Fibroblast of peridontal ligament (primary cell): ENCODE data around the gene KIF5A.
"Not testable (repeated sequence)": the region's sequence is repeated elsewhere in the genome, so short reads cannot be mapped to it uniquely, and the experiment has no call there.

ENCODE experiments used
- DNase-seq: peaks from one replicate; pipeline ENCODE4 v3.0.0-alpha.2; 2010; ENCODE audit errors: extremely low read depth

Gene KIF5A

DNA sequence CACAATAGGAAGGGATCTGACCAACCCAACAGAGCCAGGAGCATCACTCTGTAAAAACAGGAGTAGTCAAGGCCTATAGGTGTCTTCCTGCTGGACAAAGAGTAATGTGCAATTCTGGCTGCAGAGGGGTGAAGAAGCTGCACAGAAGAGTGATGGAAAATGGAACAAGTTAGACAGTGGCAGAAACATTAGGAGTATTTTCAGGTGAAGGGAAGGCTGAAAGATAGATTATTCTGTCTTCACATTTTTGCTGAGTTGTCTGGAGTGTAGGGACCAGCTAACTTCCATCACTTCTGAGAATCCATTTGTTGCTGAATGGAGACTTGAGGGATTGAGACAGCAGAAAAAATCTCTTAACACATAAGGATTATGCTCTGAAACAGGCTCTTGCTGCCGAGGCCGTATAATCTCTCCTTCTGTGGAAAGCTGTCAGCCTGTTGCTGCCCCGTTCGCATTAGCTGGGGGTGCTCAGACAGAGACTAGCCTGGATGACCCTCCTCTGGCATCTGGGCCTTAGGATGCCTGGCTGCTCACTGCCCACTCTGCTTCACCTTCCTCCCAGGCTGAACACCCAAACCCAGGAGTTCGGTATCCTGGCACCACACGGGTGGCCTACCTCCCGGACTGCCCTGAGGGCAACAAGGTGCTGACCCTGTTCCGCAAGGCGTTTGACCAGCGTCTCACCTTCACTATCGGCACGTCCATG, 58.3 kb downstream of the KIF5A start:
- DNase-seq, result no peak

DNA sequence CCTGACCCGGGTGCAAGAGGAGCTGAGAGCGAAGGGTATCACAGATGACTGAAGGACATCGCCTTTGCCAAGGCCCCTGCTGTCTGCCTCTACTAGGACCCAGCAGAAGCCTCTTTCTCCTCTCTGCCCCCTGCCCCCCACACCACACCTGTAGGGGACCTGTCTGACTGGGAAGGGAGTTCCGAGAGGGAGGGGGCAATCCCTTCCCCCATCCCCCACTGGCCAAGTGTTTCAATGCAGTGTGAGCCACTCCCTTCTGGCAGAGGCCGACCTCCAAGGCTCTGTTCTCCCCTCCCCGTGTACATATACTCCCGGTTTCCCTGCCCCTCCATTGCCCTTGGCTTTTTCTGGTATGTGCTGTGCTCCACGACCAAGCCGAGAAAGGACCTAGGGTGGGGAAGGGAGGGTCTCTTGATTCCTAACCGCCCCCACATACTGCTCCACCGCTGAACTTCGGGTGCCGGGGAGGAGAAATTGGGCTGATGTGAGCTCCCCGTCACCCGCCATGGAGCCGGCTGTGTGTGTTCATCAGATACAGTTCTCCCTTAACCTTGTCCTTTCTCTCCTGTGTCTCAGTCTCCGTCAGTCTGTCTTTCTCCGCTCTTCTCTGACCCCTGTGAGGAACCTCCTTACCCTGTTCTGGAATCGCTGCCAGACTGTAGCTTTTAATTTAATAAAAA, 59.4 kb downstream of the KIF5A start:
- no peak for DNase-seq

DNA sequence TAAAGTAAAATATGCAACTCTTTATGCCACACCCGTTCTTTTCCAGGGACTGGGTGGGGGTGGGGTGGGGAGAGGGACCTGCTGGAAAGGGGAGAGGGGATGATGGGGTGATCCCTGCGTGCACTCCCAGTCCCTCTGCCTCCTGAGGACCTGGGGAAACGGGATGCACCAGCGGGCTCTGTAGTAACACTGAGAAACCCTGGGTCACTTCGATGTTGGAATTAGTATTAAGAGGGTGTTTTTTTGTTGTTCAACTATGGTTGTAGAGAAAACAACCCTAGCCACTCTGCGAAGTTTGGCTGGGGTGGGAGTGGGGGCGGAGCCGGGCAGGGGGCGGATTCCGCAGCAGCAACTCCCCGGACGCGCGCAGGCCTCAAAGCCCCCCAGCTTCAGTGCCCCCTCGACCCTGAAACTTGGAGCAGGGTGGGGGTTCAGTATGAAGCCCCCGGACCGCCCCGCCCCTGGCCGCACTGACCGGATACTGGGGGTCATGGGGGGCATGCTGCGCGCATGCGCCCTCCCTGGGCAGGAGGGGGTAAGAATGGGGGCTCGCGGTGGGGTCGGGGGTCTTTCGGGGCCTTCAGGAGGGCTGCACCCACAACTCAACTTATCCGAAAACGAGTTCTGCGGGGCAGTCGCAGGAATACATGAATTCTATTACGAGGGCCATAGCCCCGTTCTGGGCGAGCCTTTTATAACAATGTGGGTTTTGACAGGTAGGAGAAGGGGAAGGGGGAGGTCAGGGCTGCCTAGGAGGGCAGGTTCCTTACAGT, 60.1 kb downstream of the KIF5A start:
- DNase-seq, result no peak

DNA sequence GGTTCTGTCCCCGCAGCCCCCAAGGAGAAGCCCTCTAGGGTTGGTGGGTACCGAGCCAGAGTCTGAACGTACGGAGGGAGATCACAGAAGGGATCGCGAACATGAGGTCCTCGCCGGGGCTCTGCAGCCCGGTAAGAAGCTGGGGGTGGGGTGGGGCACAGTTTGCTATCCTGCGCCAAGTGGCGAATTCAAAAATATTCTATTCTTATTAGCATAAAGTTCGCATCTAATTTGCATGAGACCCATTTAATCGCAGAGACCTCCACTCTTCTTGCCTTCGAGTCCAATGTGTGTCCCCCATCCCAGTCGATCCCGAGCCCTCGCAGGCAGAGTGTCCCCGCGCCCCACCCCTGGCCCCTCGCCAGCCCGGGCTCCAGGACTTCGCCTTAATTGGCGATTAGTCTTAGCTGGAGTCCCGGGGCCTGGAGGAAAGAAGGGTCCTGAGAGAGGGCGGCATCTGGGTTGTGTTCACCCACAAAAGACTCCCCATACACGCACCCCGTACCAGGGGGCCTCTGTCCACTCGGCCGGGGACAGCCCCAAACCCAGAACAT, 60.8 kb downstream of the KIF5A start:
- no peak for DNase-seq

DNA sequence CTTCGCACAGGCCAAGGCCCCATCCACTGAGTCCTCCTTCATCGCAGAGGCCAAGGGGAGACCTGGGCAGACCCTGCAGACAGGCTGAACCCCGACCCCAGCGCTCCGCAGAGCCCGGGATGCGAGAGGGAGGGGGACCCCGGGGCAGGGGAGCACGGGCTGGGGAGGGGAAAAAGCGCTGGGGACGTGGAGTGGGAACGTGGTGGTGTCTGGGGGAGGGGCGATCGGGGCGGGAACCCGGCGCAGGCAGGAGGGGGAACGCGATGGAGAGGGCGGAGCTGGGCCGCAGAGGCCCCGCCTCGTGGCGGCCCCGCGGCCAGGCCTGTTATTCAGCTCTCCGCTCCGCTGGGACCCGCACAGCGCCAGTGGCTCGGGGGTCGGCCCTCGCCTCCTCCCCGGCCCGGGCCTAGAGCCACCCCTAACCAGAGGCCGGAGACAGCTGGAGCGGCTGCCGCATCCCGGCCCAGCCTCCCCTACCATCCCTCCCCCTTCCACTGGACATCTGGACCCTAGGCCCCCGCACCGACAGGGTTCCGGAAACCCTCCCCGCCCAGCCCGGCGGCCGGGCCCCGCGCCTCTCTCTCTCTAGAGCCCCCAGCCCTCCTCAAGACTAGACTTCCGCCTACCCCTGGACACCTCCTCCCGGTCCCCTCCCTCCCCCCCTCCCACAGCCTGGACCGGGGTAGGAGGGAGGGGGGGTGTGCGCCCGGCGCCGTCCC, 61.4 kb downstream of the KIF5A start, which contains the start of gene ARHGEF25:
Gene ARHGEF25, plus strand, starts transcription at position 328 of the 719 bp plus-strand sequence. CDS start 460 bp downstream, outside the sequence.
- DNase-seq, result peak; percentile 40

DNA sequence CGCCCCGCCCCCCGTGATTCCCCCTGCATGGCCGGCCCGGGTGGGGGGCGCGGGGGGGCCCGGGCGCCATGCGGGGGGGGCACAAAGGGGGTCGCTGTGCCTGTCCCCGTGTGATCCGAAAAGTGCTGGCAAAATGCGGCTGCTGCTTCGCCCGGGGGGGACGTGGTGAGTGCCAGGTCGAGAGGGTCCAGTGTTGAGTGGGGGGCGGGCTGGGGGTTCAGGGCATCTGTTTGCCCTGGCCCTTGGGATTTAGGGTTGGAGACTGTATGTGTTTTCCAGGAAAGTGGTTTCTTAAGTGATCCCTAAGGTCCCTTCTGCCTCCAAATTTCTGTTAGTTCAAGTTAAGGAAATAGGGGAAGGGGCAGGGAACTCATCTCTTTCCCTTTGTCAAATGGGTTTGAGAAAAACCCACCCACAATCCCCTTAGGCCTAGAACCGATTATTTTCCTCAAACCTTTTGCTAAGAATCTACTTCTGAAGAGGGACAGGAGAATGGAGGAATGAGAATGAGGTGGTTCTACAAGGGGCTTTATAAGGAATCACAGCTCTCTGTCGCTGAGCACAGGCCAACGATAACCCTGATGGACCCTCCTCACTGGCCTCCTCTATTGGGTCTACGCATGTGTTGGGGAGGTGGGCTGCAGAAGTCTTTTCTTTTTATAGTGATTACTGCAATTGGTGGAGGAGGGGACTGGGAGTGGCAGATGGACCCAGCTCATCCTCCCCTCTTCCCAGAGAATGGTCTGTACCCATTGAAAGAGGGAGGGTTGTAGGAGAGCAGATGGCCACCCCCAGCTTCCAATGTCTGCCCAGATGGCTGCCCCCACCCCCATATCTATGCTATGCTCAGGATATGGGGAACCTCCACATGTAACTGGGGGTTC, 62.2 kb downstream of the KIF5A start:
- DNase-seq, result no peak

DNA sequence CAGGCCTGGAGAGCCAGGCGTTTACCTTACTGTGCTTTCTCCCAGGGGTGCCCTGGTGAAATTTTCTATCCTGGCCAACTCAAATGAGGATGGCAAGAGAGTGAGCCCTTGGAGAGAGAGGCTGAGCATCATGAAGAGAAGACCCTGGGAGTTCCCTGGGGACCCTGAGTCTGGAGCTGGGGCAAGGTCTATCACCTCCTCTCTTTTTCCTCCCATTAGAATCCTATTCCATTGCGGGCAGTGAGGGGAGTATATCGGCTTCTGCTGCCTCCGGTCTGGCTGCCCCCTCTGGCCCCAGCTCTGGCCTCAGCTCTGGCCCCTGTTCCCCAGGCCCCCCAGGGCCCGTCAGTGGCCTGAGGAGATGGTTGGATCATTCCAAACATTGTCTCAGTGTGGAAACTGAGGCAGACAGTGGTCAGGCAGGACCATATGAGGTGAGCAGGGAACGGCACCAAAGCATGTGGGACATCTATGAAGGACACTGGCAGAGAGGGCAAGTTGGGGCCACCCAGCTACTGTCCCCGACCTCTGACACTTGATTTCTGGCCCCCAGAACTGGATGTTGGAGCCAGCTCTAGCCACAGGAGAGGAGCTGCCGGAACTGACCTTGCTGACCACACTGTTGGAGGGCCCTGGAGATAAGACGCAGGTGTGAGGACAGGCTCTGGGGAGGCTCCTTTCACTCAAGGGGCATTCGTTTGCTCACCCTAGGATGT, 63.0 kb downstream of the KIF5A start:
- no peak for DNase-seq

DNA sequence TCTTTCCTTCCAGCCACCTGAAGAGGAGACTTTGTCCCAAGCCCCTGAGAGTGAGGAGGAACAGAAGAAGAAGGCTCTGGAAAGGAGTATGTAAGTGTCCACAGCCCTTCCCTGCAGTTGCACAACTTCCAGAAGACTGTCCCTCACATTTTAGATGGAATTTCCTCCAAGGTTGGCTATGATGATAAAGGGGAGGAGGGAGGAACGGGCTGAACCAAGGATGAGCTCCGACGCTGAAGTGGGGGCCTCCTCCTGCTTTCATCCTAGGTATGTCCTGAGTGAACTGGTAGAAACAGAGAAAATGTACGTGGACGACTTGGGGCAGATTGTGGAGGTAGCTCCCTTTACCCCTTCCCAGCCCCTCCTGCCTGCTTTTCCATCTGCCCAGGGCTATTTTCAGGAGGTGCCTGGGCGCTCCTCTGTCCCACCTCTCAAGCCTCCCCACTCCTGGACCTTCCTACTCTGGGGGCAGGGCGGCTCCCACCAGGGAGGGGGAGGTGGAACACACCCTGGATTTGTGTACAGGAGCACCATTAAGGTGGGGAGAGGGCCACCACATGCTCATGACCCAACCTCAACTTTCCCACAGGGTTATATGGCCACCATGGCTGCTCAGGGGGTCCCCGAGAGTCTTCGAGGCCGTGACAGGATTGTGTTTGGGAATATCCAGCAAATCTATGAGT, 63.7 kb downstream of the KIF5A start:
- no peak for DNase-seq

DNA sequence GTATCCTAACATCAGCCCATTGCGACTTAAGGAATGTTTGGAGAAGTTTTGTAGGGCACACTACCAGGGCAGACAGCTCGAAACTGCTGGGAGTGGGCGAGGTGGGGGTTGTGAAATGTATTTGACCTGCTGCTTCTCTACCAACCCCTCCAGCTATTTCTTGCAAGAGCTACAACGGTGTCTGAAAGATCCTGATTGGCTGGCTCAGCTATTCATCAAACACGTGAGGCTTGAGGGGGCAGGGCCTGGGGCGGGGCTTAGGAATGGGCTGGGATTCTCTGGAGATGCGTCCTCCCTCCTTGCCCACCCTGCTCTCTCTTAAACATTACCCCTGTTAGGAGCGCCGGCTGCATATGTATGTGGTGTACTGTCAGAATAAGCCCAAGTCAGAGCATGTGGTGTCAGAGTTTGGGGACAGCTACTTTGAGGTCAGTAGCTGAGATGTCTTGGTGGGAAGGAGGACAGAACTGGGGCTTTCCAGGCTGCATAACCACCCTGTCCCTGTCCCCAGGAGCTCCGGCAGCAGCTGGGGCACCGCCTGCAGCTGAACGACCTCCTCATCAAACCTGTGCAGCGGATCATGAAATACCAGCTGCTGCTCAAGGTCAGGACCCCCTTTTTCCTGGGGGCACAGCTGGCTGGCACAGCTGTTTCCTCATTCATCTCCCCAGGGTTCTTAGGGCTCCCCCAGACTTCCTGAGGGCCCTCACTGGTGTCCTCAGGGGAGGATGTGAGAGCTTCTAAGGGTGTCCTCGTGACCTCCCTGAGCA, 64.5 kb downstream of the KIF5A start:
- peak; percentile 15 for DNase-seq

DNA sequence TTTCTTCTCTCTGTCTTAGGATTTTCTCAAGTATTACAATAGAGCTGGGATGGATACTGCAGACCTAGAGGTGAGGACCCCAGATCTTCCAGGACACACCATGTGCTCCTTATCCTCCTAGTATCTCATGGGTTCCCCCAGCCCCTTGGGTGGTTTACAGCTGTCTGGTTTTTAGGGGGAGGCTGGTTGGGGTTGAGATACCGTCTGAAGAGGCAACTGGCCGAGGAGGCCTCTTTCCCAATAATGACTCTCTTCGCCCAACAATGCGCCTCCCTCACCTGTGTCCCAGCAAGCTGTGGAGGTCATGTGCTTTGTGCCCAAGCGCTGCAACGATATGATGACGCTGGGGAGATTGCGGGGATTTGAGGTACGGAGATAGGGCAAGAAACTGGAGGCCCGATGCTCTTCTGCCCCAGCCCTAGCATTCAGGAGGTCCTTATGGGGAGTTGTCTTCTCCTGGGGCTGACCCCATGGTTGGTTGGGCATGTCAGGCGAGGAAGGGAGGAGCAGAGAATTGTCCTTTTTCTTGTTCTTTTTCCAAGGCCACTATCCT, 65.2 kb downstream of the KIF5A start:
- DNase-seq, result no peak

DNA sequence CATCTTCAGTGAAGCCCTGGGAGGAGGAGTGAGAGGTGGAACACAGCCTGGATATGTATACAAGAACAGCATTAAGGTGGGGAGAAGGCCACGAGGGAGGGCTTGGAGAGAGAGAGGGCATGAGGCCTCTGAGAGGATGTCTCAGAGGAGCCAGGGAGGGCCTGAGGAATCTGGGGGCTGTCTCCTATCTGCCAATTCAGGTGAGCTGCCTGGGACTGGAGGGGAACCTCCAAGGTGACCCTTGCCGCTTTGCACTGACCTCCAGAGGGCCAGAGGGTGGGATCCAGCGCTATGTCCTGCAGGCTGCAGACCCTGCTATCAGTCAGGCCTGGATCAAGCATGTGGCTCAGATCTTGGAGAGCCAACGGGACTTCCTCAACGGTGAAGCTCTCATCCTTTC, 65.8 kb downstream of the KIF5A start:
- no peak for DNase-seq

DNA sequence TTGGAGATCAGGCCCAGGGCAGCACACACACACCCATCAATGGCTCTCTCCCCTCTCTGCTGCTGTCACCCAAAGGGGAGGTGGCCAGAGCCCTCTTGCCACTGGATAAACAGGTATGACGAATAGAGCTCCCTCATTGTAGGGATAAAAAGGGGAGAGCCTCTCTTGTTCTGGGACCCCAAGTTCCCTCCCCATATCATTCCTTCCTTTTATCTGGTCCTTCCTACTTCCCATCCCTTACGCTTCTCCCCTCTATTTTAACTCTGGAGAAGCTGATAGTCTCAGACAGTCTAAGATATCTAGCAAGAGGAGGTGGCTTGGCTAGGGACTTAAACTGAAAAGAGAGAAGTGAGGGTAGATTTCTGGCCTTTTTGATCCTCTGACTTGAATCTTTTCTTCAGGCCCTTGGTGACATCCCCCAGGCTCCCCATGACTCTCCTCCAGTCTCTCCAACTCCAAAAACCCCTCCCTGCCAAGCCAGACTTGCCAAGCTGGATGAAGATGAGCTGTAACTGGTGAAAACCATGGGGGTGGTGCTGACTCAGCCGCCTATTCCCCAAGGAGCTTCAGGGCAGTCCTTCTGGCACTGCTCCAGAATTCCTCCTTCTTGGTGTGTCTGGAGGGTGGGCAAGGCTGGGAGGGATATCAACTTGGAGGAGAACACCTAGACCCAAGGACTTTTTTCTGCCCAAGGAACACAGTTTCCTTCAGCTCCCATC, 66.7 kb downstream of the KIF5A start:
- peak; percentile 57 for DNase-seq

DNA sequence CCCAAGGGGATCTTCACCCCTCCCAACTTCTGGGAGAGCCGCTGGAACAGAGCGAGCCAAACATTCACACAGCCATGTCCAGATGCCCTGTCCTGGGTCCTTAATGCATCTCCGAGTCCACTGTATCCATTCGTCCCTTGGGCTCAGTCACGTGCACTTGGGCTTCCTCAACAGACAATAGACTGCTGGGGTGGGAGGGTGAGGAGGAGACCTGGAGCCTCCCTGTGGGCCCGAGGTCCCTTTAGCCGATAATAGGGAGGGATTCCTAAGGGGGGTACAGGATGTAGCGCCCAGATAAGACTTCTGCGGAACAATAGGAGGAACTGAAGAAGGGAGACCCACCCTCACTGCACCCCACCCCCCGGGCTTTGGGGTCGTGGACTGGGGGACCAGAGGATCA, 68.1 kb downstream of the KIF5A start:
- no peak for DNase-seq

DNA sequence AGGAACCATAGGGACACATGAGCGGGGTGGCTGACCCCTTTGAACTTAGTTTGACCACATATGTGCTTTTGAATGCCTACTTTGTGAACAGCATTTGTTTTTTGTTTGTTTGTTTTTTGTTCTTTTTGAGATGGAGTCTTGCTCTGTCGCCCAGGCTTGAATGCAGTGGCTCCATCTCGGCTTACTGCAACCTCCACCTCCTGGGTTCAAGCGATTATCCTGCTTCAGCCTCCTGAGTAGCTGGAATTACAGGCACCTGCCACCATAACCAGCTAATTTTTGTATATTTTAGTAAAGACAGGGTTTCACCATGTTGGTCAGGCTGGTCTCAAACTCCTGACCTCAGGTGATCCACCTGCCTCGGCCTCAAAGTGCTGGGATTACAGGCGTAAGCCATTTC, 68.6 kb downstream of the KIF5A start:
- DNase-seq, result not testable (repeated sequence)

DNA sequence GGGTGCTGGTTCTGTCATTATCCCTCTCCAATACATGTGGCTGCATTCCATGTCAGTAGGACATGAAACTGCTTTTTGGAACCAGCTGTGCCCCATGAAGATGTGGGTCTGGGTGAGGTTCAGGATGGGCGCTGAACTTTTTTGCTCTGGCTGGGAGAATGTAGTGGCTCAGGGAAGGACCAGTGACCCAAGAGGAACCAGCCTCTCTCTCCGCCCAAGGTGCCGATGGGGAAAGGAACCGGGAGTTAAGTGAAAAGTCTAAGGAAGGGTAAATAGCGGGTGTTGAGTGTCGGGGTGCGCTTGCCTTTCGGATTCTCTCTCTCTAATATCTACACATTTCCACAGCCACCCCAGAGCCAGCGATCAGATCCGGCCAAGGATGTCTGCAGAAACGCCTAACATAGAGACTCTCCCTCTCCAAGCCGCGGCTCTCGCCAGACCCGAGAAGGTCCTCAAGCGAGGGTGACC, 69.2 kb downstream of the KIF5A start:
- no peak for DNase-seq

DNA sequence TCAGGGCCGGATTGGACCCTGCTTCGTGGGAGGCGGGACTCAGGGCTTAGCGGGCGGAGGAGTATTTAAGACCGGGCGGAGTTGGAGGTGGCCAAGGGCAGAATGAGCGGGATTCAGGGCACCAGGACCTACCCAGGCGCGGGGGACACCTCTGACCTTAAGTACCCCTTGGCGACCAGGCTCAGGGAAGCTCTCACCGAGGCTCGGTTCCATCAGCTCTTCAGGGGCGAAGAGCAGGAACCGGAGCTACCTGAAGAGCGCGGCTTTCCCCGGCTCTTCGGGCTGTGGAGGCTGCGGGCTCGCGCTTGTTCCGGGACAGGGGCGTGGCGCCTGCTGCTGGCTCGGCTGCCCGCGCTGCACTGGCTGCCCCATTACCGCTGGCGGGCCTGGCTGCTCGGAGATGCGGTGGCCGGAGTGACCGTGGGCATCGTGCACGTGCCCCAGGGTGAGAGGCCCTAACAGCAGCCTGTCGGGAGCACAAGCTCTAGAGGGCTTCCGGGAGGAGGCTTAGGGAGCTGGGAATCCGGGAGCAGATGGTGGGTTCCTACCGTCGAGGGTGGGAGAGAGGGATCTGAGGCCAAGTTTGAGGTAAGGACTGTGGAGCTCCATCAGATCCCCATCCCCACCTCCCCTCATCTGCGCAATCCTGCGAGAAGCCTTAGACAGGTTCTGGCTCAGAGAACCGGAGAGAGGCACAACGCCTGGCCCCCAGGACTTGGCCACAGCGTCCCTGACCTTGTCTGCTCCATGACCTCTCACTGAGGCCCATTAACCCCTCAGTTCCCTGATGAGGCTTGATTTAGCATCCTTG, 69.8 kb downstream of the KIF5A start:
- no peak for DNase-seq
